Smooth muscle cell (in vitro differentiated cells): ENCODE measurements around the gene UROD. TPM values are rescaled to one million over a fixed set of nuclear protein-coding genes. Genes with fewer than 3 reads are reported as not detected.

ENCODE experiments used
- DNase-seq: peaks from one replicate; lab custom pipeline; 2025; ENCODE audit not compliant: unreplicated experiment; lab: John Stamatoyannopoulos, UW
- H2AFZ ChIP-seq: fragments of 200-600 bp; sonication (generic); 2 replicates; pipeline ENCODE4 v1.6.0; 2016; ENCODE audit warnings: antibody characterized with exemption, low read depth, mild to moderate bottlenecking
- H3F3A ChIP-seq: fragments of 200-600 bp; sonication (generic); 2 replicates; pipeline ENCODE4 v1.6.0; 2017; ENCODE audit warnings: antibody characterized with exemption, low read depth
- H3K27ac ChIP-seq: fragments of 200-600 bp; sonication (generic); 2 replicates; pipeline ENCODE4 v1.5.1; 2016; ENCODE audit warnings: low read depth, mild to moderate bottlenecking
- H3K27me3 ChIP-seq: fragments of 200-600 bp; sonication (generic); 2 replicates; pipeline ENCODE4 v1.6.1; 2016; ENCODE audit warnings: low read depth, mild to moderate bottlenecking
- H3K36me3 ChIP-seq: fragments of 200-600 bp; sonication (generic); 2 replicates; pipeline ENCODE4 v1.5.1; 2016; ENCODE audit warnings: low read depth
- H3K4me1 ChIP-seq: fragments of 200-600 bp; sonication (generic); 2 replicates; pipeline ENCODE4 v1.5.1; 2016; ENCODE audit warnings: low read depth
- H3K4me2 ChIP-seq: fragments of 200-600 bp; sonication (generic); 2 replicates; pipeline ENCODE4 v1.6.0; 2016; ENCODE audit warnings: mild to moderate bottlenecking
- H3K4me3 ChIP-seq: fragments of 200-600 bp; sonication (generic); 2 replicates; pipeline ENCODE4 v1.5.1; 2016; ENCODE audit warnings: mild to moderate bottlenecking
- H3K79me2 ChIP-seq: fragments of 200-600 bp; sonication (generic); 2 replicates; pipeline ENCODE4 v1.6.0; 2016; ENCODE audit warnings: low read depth, mild to moderate bottlenecking
- H3K9ac ChIP-seq: fragments of 200-600 bp; sonication (generic); 2 replicates; pipeline ENCODE4 v1.6.0; 2016; ENCODE audit warnings: low read depth
- H3K9me3 ChIP-seq: fragments of 200-600 bp; sonication (generic); replicated peaks from 2 replicates; pipeline ENCODE4 v1.5.1; 2016; ENCODE audit warnings: low read depth
- H4K20me1 ChIP-seq: fragments of 200-600 bp; sonication (generic); 2 replicates; pipeline ENCODE4 v1.6.0; 2016; ENCODE audit warnings: low read depth
- WGBS: methylation state at CpG from one replicate; pipeline ENCODE4 v1.1.7; 2016; ENCODE audit warnings: low lambda C conversion rate; 5-methylcytosine and 5-hydroxymethylcytosine counted together
- polyA plus RNA-seq: library from polyadenylated mRNA; unstranded; fragments of >200 nt; fragmentation: Nextera tagmentation; extraction: Ambion mirVana; gene quantifications from 2 replicates; pipeline ENCODE4 v1.2.1, GENCODE V29; 2016
- total RNA-seq: library from RNA; depleted of rRNA; stranded (reverse); fragments of >200 nt; gene quantifications from 2 replicates; pipeline ENCODE4 v1.2.3, GENCODE V29; 2014
- TF ChIP-seq, protein P1 (sequence below): fragments of 200-600 bp; sonication (generic); IDR thresholded peaks from 2 replicates; pipeline ENCODE4 v1.5.1; 2017; ENCODE audit warnings: borderline replicate concordance, mild to moderate bottlenecking, antibody characterized with exemption; ENCODE audit not compliant: insufficient read depth, poor library complexity, severe bottlenecking

The UROD gene
- total and polyA plus RNA-seq, 2 experiments from 2014 or later = 82.4 to 123 TPM

DNA sequence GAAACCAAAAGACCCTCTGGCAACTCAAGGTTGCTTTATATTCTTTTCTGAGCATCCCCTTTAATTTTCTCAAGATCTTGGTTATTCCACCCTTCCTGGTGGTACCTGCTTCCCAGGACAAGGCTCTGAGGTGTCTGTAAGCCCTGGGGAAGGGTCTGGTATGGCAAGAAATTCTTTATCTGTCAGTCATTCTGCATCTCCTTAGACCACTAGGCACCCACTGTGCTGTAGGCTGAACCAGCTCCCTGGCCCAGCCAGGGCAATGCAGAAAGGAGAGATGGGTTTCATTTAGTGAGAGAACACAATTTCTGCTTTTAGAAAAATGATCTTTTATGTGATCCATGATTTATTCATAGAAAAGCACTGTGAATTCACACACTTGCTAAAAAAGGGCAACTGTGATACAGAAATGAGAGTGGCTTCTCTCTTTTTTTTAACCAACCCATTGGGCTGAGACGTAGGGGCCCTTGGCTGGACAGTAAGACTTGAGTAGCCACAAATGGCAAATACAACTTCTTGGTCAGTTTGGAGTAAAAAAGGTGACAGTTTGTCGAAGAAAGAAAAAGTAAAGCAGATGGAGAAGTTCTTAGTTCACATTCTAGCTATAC lies 4.1 kb downstream of the UROD start:
- Histone ChIP-seq H3K79me2 (no peaks in the 10 kb centered on the region), H3K4me2 (no peak overlapping the region), H3K4me3 (no peak overlapping the region), H3K9me3 (no peaks in the 10 kb centered on the region), H3K9ac (no peak overlapping the region), H4K20me1 (no peaks in the 10 kb centered on the region), H3K36me3 (no peaks in the 10 kb centered on the region), H3K27ac (no peak overlapping the region), H3K27me3 (no peaks in the 10 kb centered on the region), H2AFZ (no peak overlapping the region), H3F3A (no peaks in the 10 kb centered on the region), H3K4me1 (peaks cover 12% of the 10 kb centered on the region)
- TF ChIP-seq, protein P1, sequence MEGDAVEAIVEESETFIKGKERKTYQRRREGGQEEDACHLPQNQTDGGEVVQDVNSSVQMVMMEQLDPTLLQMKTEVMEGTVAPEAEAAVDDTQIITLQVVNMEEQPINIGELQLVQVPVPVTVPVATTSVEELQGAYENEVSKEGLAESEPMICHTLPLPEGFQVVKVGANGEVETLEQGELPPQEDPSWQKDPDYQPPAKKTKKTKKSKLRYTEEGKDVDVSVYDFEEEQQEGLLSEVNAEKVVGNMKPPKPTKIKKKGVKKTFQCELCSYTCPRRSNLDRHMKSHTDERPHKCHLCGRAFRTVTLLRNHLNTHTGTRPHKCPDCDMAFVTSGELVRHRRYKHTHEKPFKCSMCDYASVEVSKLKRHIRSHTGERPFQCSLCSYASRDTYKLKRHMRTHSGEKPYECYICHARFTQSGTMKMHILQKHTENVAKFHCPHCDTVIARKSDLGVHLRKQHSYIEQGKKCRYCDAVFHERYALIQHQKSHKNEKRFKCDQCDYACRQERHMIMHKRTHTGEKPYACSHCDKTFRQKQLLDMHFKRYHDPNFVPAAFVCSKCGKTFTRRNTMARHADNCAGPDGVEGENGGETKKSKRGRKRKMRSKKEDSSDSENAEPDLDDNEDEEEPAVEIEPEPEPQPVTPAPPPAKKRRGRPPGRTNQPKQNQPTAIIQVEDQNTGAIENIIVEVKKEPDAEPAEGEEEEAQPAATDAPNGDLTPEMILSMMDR = no peak
- 88% methylated on average over 2 of the region's 2 CpGs for WGBS
- no peak for DNase-seq

DNA sequence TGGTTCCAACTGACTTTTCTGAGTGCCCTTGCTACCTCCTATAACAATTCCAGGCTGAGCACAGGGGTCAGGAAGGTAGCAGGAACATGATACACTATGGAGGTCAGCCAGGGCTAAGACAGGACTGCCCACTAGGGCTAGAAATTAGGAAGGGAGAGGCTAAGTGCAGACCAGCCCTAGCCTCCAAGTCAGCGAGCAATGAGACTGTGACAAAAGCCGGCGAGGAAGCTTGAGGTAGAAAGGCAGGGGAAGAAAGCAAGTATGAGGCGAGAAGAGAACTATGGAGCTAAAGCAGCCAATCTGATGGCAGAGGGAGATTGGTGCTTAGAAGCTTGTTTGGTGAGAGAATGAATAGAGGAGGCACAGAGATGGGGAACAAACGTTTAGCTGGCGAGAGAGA lies 4.7 kb downstream of the UROD start:
- TF ChIP-seq, protein P1 = no peak
- Histone ChIP-seq H3F3A (no peaks in the 10 kb centered on the region), H3K79me2 (no peaks in the 10 kb centered on the region), H3K27ac (no peak overlapping the region), H2AFZ (no peak overlapping the region), H3K27me3 (no peaks in the 10 kb centered on the region), H3K4me2 (no peak overlapping the region), H3K9me3 (no peaks in the 10 kb centered on the region), H3K4me1 (peaks cover 7% of the 10 kb centered on the region), H3K4me3 (no peak overlapping the region), H3K36me3 (no peaks in the 10 kb centered on the region), H3K9ac (no peak overlapping the region), H4K20me1 (no peaks in the 10 kb centered on the region)
- no peak for DNase-seq
- 80% methylated on average over 6 of the region's 6 CpGs for WGBS

DNA sequence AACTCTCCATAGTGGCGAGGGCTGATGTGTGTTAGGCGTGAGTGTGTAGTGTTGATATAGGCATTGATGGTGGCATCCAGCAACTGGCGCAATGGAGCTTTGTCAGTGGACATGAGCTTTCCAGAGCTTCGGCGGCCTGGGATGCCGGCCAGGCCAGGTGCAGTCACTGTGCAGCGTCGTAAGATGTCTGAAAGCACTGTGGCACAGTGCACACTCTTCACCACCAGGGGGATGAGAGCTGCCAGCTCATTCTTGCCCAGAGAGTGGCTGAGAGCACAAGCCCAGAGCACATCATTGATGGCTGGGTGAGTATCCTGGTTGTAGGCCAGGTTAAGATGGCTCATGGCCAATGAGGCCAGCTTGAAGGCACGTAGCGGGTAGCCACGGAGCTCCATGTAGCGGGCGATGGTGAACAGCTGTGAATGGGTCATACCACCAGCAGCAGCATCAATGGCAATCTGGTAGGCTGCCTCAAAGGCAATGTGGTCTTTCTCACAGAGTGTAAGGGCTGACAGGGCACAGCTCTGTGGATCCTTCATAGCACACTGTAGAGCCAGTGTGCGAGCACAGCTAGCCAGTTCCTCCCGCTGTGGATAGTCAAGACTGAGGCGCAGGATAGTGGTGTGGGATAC lies 6.7 kb downstream of the UROD start:
- TF ChIP-seq, protein P1 = peak; percentile 71
- Histone ChIP-seq H2AFZ (no peak overlapping the region), H3K27ac (no peak overlapping the region), H3K4me1 (no peaks in the 10 kb centered on the region), H4K20me1 (no peaks in the 10 kb centered on the region), H3K27me3 (no peaks in the 10 kb centered on the region), H3K9me3 (no peaks in the 10 kb centered on the region), H3K79me2 (no peaks in the 10 kb centered on the region), H3K9ac (no peak overlapping the region), H3F3A (no peaks in the 10 kb centered on the region), H3K4me2 (no peak overlapping the region), H3K36me3 (no peaks in the 10 kb centered on the region), H3K4me3 (no peak overlapping the region)
- DNase-seq = no peak
- 79% methylated on average over 16 of the region's 16 CpGs for WGBS

DNA sequence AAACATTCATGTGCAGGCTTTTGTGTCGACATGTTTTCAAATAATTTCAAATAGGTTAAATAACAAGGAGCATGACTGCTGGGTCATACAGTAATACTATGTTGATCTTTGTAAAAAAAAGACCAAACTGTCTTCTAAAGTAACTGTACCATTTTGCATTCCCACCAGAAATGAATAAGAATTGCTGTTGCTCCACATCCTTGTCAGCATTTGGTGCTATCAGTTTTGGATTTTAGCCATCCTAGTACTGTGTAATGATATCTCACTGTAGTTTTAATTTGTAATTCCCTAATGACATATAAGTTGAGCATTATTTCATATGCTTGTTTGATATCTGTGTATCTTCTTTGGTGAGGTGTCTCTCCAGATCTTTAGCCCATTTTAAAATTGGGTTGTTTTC lies 11.6 kb downstream of the UROD start:
- Histone ChIP-seq H3K9ac (no peak overlapping the region), H3K79me2 (no peaks in the 10 kb centered on the region), H3K9me3 (no peaks in the 10 kb centered on the region), H3K4me3 (no peak overlapping the region), H2AFZ (no peak overlapping the region), H4K20me1 (no peaks in the 10 kb centered on the region), H3F3A (no peaks in the 10 kb centered on the region), H3K36me3 (no peaks in the 10 kb centered on the region), H3K27ac (no peak overlapping the region), H3K4me2 (no peak overlapping the region), H3K4me1 (no peaks in the 10 kb centered on the region), H3K27me3 (no peaks in the 10 kb centered on the region)
- TF ChIP-seq, protein P1 = no peak
- 88% methylated on average over 1 of the region's 1 CpG for WGBS
- no peak for DNase-seq
